ENCODE data around the gene ANTXR1. TPM values are rescaled to one million over a fixed set of nuclear protein-coding genes. Genes with fewer than 3 reads are reported as not detected.

ANTXR1 gene
- total RNA-seq, 1 experiment from 2014 or later = 37.3 TPM

DNA sequence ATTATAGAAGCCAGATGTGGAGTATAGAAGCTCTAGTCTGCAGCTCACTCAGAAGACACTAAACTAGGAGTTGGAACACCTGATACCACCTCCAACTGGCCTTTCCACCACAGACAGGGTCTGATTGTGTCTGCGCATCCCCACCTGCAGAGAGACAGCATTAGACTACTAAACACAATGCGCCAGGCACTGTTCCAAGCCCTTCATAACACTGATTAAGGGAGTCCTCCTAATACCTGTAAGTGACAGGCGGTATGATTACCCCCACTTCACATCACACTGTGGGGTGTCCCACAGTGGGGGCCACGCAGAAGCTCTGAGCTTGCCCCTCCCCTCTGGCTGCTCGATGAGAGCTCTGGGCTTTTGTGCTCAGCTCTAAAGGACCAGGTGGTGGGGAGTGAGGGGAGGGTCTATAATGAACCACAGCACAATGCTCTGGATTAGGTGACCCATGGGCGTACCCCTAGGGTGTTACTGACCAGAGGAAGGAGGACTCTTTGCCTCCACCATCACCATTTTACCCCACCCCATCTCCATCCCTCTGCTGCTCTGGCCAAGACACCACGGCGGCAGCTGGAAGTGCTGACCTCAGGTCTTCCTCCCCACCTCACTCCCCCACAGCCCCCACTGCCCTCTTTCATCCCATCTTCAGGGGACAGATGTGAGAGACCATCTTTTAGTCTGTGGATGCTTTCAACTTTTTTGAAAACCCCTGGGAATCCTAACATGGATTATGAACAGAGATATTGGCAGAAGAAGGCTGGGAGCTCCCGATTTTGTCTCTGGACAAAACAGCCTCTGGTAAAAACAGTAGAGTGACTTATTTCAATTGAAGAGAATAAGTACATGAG lies 228.9 kb downstream of the ANTXR1 start:
- H2BK15ac ChIP-seq (ENCODE audit: low read depth, low read length) = no peak overlapping the region
- DNase-seq = no peak
- H4K20me1 ChIP-seq (ENCODE audit: control insufficient read depth, insufficient read depth, insufficient read length) = no peaks in the 10 kb centered on the region
- no CpG with 5 or more reads among the region's 9 CpGs for WGBS (ENCODE audit: extremely low coverage, insufficient read length, low lambda C conversion rate)
- H3K4me1 ChIP-seq (ENCODE audit: insufficient read depth, low read length) = no peaks in the 10 kb centered on the region
- H3K27me3 Mint-ChIP-seq (ENCODE audit: low read depth) = no peaks in the 10 kb centered on the region
- no peaks in the 10 kb centered on the region; a peak in 1 of 5 replicates for H3K9me3 Mint-ChIP-seq
- H3K23ac ChIP-seq (ENCODE audit: insufficient read length, low read depth, low read length) = no peak overlapping the region
- no peak overlapping the region for H3K27ac ChIP-seq (ENCODE audit: insufficient read length, low read depth, low read length)
- no peak overlapping the region for H3K9ac ChIP-seq (ENCODE audit: extremely low read depth, insufficient read length, low read length)
- TF ChIP-seq, protein P1, sequence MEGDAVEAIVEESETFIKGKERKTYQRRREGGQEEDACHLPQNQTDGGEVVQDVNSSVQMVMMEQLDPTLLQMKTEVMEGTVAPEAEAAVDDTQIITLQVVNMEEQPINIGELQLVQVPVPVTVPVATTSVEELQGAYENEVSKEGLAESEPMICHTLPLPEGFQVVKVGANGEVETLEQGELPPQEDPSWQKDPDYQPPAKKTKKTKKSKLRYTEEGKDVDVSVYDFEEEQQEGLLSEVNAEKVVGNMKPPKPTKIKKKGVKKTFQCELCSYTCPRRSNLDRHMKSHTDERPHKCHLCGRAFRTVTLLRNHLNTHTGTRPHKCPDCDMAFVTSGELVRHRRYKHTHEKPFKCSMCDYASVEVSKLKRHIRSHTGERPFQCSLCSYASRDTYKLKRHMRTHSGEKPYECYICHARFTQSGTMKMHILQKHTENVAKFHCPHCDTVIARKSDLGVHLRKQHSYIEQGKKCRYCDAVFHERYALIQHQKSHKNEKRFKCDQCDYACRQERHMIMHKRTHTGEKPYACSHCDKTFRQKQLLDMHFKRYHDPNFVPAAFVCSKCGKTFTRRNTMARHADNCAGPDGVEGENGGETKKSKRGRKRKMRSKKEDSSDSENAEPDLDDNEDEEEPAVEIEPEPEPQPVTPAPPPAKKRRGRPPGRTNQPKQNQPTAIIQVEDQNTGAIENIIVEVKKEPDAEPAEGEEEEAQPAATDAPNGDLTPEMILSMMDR (conservative IDR thresholded peaks at IDR 0.05) = no peak
- H3K14ac ChIP-seq (ENCODE audit: insufficient read depth, low read length) = no peak overlapping the region; the same call in 1 of the 2 replicates
- H3T11ph ChIP-seq (ENCODE audit: low read length) = no peak overlapping the region
- no peak overlapping the region for H3K18ac ChIP-seq (ENCODE audit: insufficient read length, low read depth, low read length)
- H2AFZ ChIP-seq (ENCODE audit: low read length) = no peak overlapping the region
- no peak overlapping the region for H2BK12ac ChIP-seq (ENCODE audit: insufficient read length, low read depth, low read length)
- H3K4ac ChIP-seq (ENCODE audit: low read depth, low read length) = no peak overlapping the region
- no peaks in the 10 kb centered on the region for H3K79me1 ChIP-seq (ENCODE audit: insufficient read depth, low read depth, low read length, poor library complexity, severe bottlenecking)
- H3K9me3 ChIP-seq (ENCODE audit: control insufficient read depth, low read depth, low read length) = no peaks in the 10 kb centered on the region
- no peak overlapping the region for H4K91ac ChIP-seq (ENCODE audit: insufficient read length, low read depth, low read length)
- no peak overlapping the region for H2BK120ac ChIP-seq (ENCODE audit: low read depth, low read length, poor library complexity, severe bottlenecking)
- no peaks in the 10 kb centered on the region for H3K79me2 ChIP-seq (ENCODE audit: insufficient read depth, low read length)
- H3K36me3 Mint-ChIP-seq (ENCODE audit: insufficient read depth in 1 of 3, low read depth in 3 of 3) = peaks cover 6 to 13% (median 10%) of the 10 kb centered on the region in 3 experiments
- H3K23me2 ChIP-seq (ENCODE audit: insufficient read length, low read depth, low read length, poor library complexity, severe bottlenecking) = no peaks in the 10 kb centered on the region
- no peak overlapping the region for H2AK5ac ChIP-seq (ENCODE audit: insufficient read length, low read length)
- no peaks in the 10 kb centered on the region for H3K27me3 ChIP-seq (ENCODE audit: insufficient read depth, low read length)
- peaks cover 11 to 14% of the 10 kb centered on the region in 2 experiments for H3K4me1 Mint-ChIP-seq
- H3K4me2 ChIP-seq (ENCODE audit: insufficient read depth, insufficient read length, low read length) = no peak overlapping the region
- no peak overlapping the region for H2BK5ac ChIP-seq (ENCODE audit: insufficient read length, low read length)
- no peak overlapping the region for H2BK20ac ChIP-seq (ENCODE audit: low read depth, low read length, poor library complexity, severe bottlenecking)
- H4K5ac ChIP-seq (ENCODE audit: insufficient read length, low read depth, low read length) = no peak overlapping the region
- no peak overlapping the region; a peak in 1 of 7 replicates for H3K27ac Mint-ChIP-seq
- H3K4me3 Mint-ChIP-seq = no peak overlapping the region
- H3K56ac ChIP-seq (ENCODE audit: insufficient read length, low read depth, low read length) = no peak overlapping the region
- no peak overlapping the region for H4K8ac ChIP-seq (replicated peaks; ENCODE audit: insufficient read length, low read depth, low read length)
